Measurements from ENCODE around the gene PC. TPM values are rescaled to one million over a fixed set of nuclear protein-coding genes. Genes with fewer than 3 reads are reported as not detected.

PC gene
- total RNA-seq, 2 donors from 2014 or later: 12.2 to 81.7 TPM

GRCh38 chr11:66842501-66842895 is 115.7 kb downstream of the PC start:
- Histone ChIP-seq H3K4me1 (peaks cover 42% of the 10 kb centered on the region), H3K36me3 (replicated peaks in 1 of 2; ENCODE audit: insufficient read depth in 1 of 2, low read depth in 2 of 2) (peaks cover 0 to 6% of the 10 kb centered on the region in 2 donors), H3K27ac (peak overlapping the region; percentile 76 to 98 (median 94)), H3K4me3 (peak overlapping the region; percentile 88 to 90), H3K27me3 (no peaks in the 10 kb centered on the region), H3K9me3 (no peaks in the 10 kb centered on the region)
- peak in 1 of 4 donors; percentile 15 for DNase-seq
- intact Hi-C loops (cut with DNase I): no loop called here
- 0 to 1% methylated on average over 3 to 11 of the region's 11 CpGs for WGBS, 2 donors
- ATAC-seq: no peak
- no peak for TF ChIP-seq CTCF (IDR thresholded peaks at IDR 0.05)
- TF ChIP-seq POLR2A (IDR thresholded peaks at IDR 0.05): no peak

GRCh38 chr11:66841861-66842260 is 116.3 kb downstream of the PC start:
- 79 to 92% methylated on average over 3 to 7 of the region's 7 CpGs for WGBS, 2 donors
- DNase-seq: peak in 1 of 4 donors; percentile 11
- Histone ChIP-seq H3K27ac (peak overlapping the region in 1 of 4 donors; percentile 76), H3K27me3 (no peaks in the 10 kb centered on the region), H3K9me3 (no peaks in the 10 kb centered on the region), H3K4me1 (peaks cover 42% of the 10 kb centered on the region), H3K36me3 (replicated peaks in 1 of 2; ENCODE audit: insufficient read depth in 1 of 2, low read depth in 2 of 2) (peaks cover 0 to 6% of the 10 kb centered on the region in 2 donors), H3K4me3 (peak overlapping the region in 1 of 2 donors; percentile 90)
- TF ChIP-seq POLR2A (IDR thresholded peaks at IDR 0.05): no peak
- TF ChIP-seq CTCF (IDR thresholded peaks at IDR 0.05): no peak
- intact Hi-C loops (cut with DNase I): no loop called here
- ATAC-seq: no peak

- 79 to 81% methylated on average over 4 of the region's 4 CpGs for WGBS, 2 donors
- ATAC-seq: no peak
- TF ChIP-seq POLR2A (IDR thresholded peaks at IDR 0.05) (no peak), CTCF (IDR thresholded peaks at IDR 0.05) (no peak)
These were observed 117.7 kb downstream of the PC start for GRCh38 chr11:66840317-66841091.

GRCh38 chr11:66835768-66836405 is 122.3 kb downstream of the PC start:
- WGBS, 2 donors: 77 to 89% methylated on average over 12 of the region's 12 CpGs

More at GRCh38 chr11:66840317-66841091, 117.7 kb downstream of the PC start:
- Histone ChIP-seq H3K36me3 (replicated peaks in 1 of 2; ENCODE audit: insufficient read depth in 1 of 2, low read depth in 2 of 2) (no peaks in the 10 kb centered on the region), H3K27ac (no peak overlapping the region), H3K27me3 (no peaks in the 10 kb centered on the region), H3K9me3 (no peaks in the 10 kb centered on the region), H3K4me3 (no peak overlapping the region), H3K4me1 (peaks cover 42% of the 10 kb centered on the region)
- intact Hi-C loops (cut with DNase I): no loop called here
- DNase-seq: no peak

More at GRCh38 chr11:66835768-66836405, 122.3 kb downstream of the PC start:
- Histone ChIP-seq H3K4me1 (peaks cover 7% of the 10 kb centered on the region), H3K4me3 (no peak overlapping the region), H3K27ac (no peak overlapping the region), H3K27me3 (no peaks in the 10 kb centered on the region), H3K9me3 (no peaks in the 10 kb centered on the region), H3K36me3 (replicated peaks in 1 of 2; ENCODE audit: insufficient read depth in 1 of 2, low read depth in 2 of 2) (no peaks in the 10 kb centered on the region)
- TF ChIP-seq POLR2A (IDR thresholded peaks at IDR 0.05) (no peak), CTCF (IDR thresholded peaks at IDR 0.05) (no peak)
- ATAC-seq (no peak), DNase-seq (no peak)
- intact Hi-C loops (cut with DNase I): no loop called here

Measured in body of pancreas (tissue), 4 donors.